Cardiac fibroblast (primary cell): ENCODE results near the gene SERTM1.

Experiments used
- DNase-seq, 2 donors: peaks; one replicate each; pipeline versions ENCODE4 v3.0.0 to v3.0.0-alpha.2; 2010; ENCODE audit warnings: low read depth in 2 of 2
- H3K4me3 ChIP-seq, 2 donors: replicated peaks in 1 of 2; 1 replicate in 1 of 2; 2 replicates in 1 of 2; pipeline ENCODE4 v1.5.1; 2011; ENCODE audit warnings: low read depth in 2 of 2, low read length in 2 of 2, mild to moderate bottlenecking in 2 of 2, moderate library complexity in 1 of 2
- TF ChIP-seq, protein P1 (sequence below): IDR thresholded peaks from one replicate; pipeline ENCODE4 v1.5.1; 2011; ENCODE audit warnings: low read depth, mild to moderate bottlenecking, low read length, inconsistent platforms

The SERTM1 gene

DNA sequence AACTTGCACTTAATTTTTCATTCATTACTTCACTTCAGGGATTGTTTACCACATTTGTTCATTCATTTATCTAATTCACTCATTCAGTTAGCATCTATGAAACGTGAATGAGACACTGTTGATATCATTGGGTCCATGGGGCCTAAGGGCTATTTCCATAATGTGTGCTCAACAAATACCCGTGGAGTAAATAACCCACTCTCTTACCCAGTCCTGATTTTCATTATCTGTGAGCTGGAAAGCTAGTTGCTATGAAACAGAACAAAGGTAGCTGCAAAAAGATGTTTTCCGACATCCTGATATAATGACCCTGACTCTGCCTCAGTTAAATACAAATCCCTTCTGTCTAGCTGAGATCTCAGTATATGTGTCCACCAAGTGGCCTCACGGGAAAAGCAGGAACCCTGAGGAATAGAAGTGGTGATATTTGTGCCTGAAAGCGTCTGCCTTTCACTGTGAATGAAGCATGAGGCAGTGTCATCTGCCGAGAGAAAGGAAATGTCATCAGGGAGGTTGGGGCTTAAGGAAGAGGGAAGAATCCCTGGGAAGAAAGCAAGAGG lies 63.8 kb downstream of the SERTM1 start:
- H3K4me3 ChIP-seq = no peak overlapping the region
- no peak for DNase-seq
- TF ChIP-seq, protein P1, sequence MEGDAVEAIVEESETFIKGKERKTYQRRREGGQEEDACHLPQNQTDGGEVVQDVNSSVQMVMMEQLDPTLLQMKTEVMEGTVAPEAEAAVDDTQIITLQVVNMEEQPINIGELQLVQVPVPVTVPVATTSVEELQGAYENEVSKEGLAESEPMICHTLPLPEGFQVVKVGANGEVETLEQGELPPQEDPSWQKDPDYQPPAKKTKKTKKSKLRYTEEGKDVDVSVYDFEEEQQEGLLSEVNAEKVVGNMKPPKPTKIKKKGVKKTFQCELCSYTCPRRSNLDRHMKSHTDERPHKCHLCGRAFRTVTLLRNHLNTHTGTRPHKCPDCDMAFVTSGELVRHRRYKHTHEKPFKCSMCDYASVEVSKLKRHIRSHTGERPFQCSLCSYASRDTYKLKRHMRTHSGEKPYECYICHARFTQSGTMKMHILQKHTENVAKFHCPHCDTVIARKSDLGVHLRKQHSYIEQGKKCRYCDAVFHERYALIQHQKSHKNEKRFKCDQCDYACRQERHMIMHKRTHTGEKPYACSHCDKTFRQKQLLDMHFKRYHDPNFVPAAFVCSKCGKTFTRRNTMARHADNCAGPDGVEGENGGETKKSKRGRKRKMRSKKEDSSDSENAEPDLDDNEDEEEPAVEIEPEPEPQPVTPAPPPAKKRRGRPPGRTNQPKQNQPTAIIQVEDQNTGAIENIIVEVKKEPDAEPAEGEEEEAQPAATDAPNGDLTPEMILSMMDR = no peak

DNA sequence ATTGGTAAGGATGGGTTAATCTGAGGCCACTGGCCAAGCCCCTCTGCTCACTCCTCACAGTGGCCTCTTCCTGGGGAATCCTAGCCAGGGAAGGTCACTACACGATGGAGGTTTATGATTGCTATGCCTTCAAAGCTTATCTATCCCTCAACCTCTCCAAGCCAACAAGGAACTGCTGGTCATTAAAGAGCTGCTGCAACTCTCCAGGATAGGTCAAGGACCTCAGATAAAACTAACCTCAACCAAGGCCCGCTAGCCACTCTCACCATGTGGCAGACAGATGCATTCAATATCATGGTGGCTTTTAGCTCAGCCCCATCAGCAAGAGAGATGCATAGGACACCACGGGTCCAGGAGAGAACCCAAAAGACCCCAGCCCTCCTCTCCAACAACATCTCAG lies 71.6 kb downstream of the SERTM1 start:
- TF ChIP-seq, protein P1 = no peak
- no peak overlapping the region for H3K4me3 ChIP-seq
- DNase-seq = no peak

DNA sequence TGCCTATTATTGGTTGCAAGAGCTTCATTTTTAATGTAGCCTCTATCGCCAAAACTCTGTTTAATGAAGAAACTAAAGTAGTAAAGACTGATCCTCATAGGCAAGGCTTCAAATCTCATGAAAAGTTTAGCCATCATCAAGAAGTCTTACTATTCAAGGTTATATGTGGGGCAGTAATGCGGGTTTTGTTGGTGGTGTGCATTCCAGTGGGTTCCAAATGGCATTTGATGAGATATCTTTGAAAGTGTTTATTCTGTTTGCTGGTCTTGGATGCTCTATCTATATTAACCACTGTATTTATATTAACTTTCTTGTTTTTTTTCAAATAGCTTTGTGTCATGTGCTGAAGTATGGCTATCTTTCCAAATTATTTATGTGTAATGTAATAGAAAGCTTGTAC lies 72.2 kb downstream of the SERTM1 start:
- TF ChIP-seq, protein P1 = no peak
- H3K4me3 ChIP-seq = no peak overlapping the region
- DNase-seq = no peak
